K562 (cell line): ENCODE data around the gene RPL27. TPM values are rescaled to one million over a fixed set of nuclear protein-coding genes. Genes with fewer than 3 reads are reported as not detected.

Source experiments
- CXXC5 ChIP-seq: fragments of 250-450 bp; sonication (Bioruptor Pico); IDR thresholded peaks from 2 replicates; pipeline ENCODE4 v1.8.0; 2022; ENCODE audit warnings: inconsistent platforms, mild to moderate bottlenecking, moderate library complexity
- HBP1 ChIP-seq: fragments of 450-650 bp; formaldehyde crosslinking; IDR thresholded peaks from 2 replicates; pipeline ENCODE4 v1.4.0; 2022; ENCODE audit warnings: missing genetic modification characterization
- JUND ChIP-seq, 2 experiments: IDR thresholded peaks; 2 replicates in 1 of 2; 3 replicates in 1 of 2; pipeline ENCODE4 v1.6.1; 2011; ENCODE audit warnings: borderline replicate concordance in 2 of 2, low read depth in 2 of 2, low read length in 2 of 2, improper control_type of control experiment in 1 of 2, missing biosample characterization in 1 of 2, missing genetic modification characterization in 1 of 2, missing genetic modification reagents in 1 of 2
- MEIS2 ChIP-seq: fragments of 450-650 bp; IDR thresholded peaks from 2 replicates; pipeline ENCODE4 v1.6.1; 2014; ENCODE audit warnings: mild to moderate bottlenecking; ENCODE audit not compliant: partially characterized antibody
- NEUROD1 ChIP-seq: fragments of 150-350 bp; IDR thresholded peaks from 2 replicates; pipeline ENCODE4 v1.6.1; 2014; ENCODE audit warnings: borderline replicate concordance, low read length, low read depth; ENCODE audit not compliant: partially characterized antibody
- RBFOX2 ChIP-seq: fragments of 200-400 bp; formaldehyde crosslinking; IDR thresholded peaks from 2 replicates; pipeline ENCODE4 v1.6.1; 2017; ENCODE audit warnings: low read depth, mild to moderate bottlenecking, low read length, moderate library complexity
- SIRT6 ChIP-seq: IDR thresholded peaks from one replicate; pipeline ENCODE4 v1.6.1; 2012; ENCODE audit warnings: low read depth, mild to moderate bottlenecking, control low read depth, inconsistent platforms, low read length, moderate library complexity
- TAF15 ChIP-seq: fragments of 200-400 bp; formaldehyde crosslinking; IDR thresholded peaks from 2 replicates; pipeline ENCODE4 v1.6.1; 2017; ENCODE audit warnings: mild to moderate bottlenecking, low read depth, low read length, moderate library complexity
- TSHZ1 ChIP-seq: fragments of 250-450 bp; sonication (Bioruptor Pico); IDR thresholded peaks from 2 replicates; pipeline ENCODE4 v1.4.0; 2020; ENCODE audit warnings: mild to moderate bottlenecking, moderate library complexity
- ZNF41 ChIP-seq: fragments of 250-450 bp; sonication (Bioruptor Pico); conservative IDR thresholded peaks from 2 replicates; pipeline ENCODE4 v1.4.0; 2020; ENCODE audit warnings: mild to moderate bottlenecking
- ZNF780A ChIP-seq: fragments of 250-450 bp; sonication (Bioruptor Pico); IDR thresholded peaks from 2 replicates; pipeline ENCODE4 v1.5.0; 2021; ENCODE audit warnings: mild to moderate bottlenecking
- polyA plus RNA-seq, 8 experiments: library from polyadenylated mRNA; depleted of rRNA in 4 of 8; stranded (reverse) in 5 of 8; unstranded in 3 of 8; fragments of >200 nt; fragmentation: Nextera tagmentation in 2 of 8; fragmentation: Illumina TruSeq in 1 of 8; extraction: Ambion mirVana in 2 of 8; extraction: Trizol in 1 of 8; gene quantifications; 2 replicates each; pipeline versions ENCODE4 v1.2.1 to v1.2.3, GENCODE V29; 2011 to 2014; ENCODE audit warnings: inconsistent platforms in 1 of 8, missing spikeins in 1 of 8
- total RNA-seq, 7 experiments: library from RNA; depleted of rRNA in 6 of 7; stranded (reverse); fragments of >200 nt in 6 of 7; fragmentation: Illumina TruSeq in 2 of 7; extraction: Trizol in 2 of 7; gene quantifications; 2 replicates each; pipeline versions ENCODE4 v1.2.1 to v1.2.3, GENCODE V29; 2011 to 2021; ENCODE audit warnings: low replicate concordance in 1 of 7
- TF ChIP-seq, protein P1 (sequence below): fragments of 450-650 bp; IDR thresholded peaks from 2 replicates; pipeline ENCODE4 v1.6.1; 2016; ENCODE audit warnings: low read depth

Gene RPL27
- total and polyA plus RNA-seq, 9 of the 15 experiments (the other 6 are each of a cell fraction or from before 2014, with no cell fraction given), result 1,539 to 6,155 (median 3,710) TPM

- TF ChIP-seq ZNF41 (CRISPR knock-in tag), result no peak
- no peak for TF ChIP-seq SIRT6
- no peak for TF ChIP-seq MEIS2
- TF ChIP-seq ZNF780A, result no peak
- no peak for TF ChIP-seq TSHZ1 (CRISPR knock-in tag)
- TF ChIP-seq CXXC5 (CRISPR knock-in tag), result 0 out of 2 replicates have a peak, but pooled peaks have one; percentile 15
- peak; percentile 62 for TF ChIP-seq RBFOX2
- TF ChIP-seq TAF15, result no peak
- TF ChIP-seq HBP1, result no peak
- no peak for TF ChIP-seq JUND (IDR thresholded peaks at IDR 0.05; ENCODE audit: borderline replicate concordance, low read depth, low read length)
- no peak; the same call in 2 of the 3 replicates for TF ChIP-seq JUND (tag; IDR thresholded peaks at IDR 0.05; ENCODE audit: borderline replicate concordance, low read depth, low read length)
- peak; percentile 53 for TF ChIP-seq NEUROD1
- TF ChIP-seq, protein P1, sequence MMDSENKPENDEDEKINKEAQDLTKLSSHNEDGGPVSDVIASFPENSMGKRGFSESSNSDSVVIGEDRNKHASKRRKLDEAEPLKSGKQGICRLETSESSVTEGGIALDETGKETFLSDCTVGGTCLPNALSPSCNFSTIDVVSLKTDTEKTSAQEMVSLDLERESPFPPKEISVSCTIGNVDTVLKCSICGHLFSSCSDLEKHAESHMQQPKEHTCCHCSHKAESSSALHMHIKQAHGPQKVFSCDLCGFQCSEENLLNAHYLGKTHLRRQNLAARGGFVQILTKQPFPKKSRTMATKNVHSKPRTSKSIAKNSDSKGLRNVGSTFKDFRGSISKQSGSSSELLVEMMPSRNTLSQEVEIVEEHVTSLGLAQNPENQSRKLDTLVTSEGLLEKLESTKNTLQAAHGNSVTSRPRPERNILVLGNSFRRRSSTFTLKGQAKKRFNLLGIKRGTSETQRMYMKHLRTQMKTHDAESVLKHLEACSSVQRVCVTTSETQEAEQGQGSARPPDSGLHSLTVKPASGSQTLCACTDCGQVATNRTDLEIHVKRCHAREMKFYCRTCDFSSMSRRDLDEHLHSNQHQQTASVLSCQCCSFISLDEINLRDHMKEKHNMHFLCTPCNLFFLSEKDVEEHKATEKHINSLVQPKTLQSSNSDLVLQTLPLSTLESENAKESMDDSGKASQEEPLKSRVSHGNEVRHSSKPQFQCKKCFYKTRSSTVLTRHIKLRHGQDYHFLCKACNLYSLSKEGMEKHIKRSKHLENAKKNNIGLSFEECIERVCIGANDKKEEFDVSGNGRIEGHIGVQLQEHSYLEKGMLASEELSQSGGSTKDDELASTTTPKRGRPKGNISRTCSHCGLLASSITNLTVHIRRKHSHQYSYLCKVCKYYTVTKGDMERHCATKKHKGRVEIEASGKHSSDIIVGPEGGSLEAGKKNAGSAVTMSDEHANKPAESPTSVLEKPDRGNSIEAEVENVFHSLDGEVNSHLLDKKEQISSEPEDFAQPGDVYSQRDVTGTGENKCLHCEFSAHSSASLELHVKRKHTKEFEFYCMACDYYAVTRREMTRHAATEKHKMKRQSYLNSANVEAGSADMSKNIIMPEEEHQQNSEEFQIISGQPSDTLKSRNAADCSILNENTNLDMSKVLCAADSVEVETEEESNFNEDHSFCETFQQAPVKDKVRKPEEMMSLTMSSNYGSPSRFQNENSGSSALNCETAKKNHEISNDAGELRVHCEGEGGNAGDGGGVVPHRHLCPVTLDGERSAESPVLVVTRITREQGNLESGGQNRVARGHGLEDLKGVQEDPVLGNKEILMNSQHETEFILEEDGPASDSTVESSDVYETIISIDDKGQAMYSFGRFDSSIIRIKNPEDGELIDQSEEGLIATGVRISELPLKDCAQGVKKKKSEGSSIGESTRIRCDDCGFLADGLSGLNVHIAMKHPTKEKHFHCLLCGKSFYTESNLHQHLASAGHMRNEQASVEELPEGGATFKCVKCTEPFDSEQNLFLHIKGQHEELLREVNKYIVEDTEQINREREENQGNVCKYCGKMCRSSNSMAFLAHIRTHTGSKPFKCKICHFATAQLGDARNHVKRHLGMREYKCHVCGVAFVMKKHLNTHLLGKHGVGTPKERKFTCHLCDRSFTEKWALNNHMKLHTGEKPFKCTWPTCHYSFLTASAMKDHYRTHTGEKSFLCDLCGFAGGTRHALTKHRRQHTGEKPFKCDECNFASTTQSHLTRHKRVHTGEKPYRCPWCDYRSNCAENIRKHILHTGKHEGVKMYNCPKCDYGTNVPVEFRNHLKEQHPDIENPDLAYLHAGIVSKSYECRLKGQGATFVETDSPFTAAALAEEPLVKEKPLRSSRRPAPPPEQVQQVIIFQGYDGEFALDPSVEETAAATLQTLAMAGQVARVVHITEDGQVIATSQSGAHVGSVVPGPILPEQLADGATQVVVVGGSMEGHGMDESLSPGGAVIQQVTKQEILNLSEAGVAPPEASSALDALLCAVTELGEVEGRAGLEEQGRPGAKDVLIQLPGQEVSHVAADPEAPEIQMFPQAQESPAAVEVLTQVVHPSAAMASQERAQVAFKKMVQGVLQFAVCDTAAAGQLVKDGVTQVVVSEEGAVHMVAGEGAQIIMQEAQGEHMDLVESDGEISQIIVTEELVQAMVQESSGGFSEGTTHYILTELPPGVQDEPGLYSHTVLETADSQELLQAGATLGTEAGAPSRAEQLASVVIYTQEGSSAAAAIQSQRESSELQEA, result no peak
Measured at GRCh38 chr17:42979511-42980273, 18.5 kb upstream of the RPL27 start, which contains the start of gene PTGES3L (continued).
